ENCODE results near the gene RBFOX2.

DNA sequence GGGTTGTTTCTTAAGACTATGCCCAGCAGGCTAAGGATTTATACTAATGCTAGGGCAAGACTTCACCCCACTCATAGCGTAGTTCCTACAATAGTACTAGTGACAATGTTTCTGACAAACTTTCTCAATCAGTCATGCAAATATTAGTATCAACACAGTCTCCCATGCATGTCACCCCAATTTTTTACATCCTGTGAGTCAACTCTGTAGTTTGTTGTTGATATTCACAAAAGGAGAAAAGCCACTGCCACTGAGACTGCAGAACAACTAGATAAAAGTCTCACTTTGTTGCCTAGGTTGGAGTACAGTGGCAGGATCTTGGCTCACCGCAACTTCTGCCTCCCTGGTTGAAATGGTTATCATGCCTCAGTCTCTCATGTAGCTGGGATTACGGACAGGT lies 155.2 kb downstream of the RBFOX2 start:
- TF ChIP-seq, protein P1, sequence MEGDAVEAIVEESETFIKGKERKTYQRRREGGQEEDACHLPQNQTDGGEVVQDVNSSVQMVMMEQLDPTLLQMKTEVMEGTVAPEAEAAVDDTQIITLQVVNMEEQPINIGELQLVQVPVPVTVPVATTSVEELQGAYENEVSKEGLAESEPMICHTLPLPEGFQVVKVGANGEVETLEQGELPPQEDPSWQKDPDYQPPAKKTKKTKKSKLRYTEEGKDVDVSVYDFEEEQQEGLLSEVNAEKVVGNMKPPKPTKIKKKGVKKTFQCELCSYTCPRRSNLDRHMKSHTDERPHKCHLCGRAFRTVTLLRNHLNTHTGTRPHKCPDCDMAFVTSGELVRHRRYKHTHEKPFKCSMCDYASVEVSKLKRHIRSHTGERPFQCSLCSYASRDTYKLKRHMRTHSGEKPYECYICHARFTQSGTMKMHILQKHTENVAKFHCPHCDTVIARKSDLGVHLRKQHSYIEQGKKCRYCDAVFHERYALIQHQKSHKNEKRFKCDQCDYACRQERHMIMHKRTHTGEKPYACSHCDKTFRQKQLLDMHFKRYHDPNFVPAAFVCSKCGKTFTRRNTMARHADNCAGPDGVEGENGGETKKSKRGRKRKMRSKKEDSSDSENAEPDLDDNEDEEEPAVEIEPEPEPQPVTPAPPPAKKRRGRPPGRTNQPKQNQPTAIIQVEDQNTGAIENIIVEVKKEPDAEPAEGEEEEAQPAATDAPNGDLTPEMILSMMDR (IDR thresholded peaks at IDR 0.05), result no peak
- TF ChIP-seq POLR2A (IDR thresholded peaks at IDR 0.05), result no peak
